Neuronal stem cell (in vitro differentiated cells): ENCODE data around the gene PWP2.

ENCODE experiments used
- DNase-seq: peaks from one replicate; pipeline ENCODE4 v3.0.0-alpha.2; 2013; ENCODE audit warnings: low spot score
- H2AFZ ChIP-seq: one replicate; pipeline ENCODE4 v1.6.1; 2013; ENCODE audit warnings: mild to moderate bottlenecking, low read length, inconsistent platforms
- H2AK5ac ChIP-seq: 2 replicates; pipeline ENCODE4 v1.6.1; 2013; ENCODE audit warnings: low read depth, mild to moderate bottlenecking, inconsistent platforms, low read length, moderate library complexity, mixed read lengths
- H2BK120ac ChIP-seq: 2 replicates; pipeline ENCODE4 v1.6.1; 2013; ENCODE audit warnings: low read depth, mild to moderate bottlenecking, inconsistent platforms, low read length, moderate library complexity, mixed read lengths
- H2BK12ac ChIP-seq: one replicate; pipeline ENCODE4 v1.6.1; 2013; ENCODE audit warnings: low read length, inconsistent platforms
- H2BK15ac ChIP-seq: 2 replicates; pipeline ENCODE4 v1.6.1; 2013; ENCODE audit warnings: mild to moderate bottlenecking, low read length, inconsistent platforms, mixed read lengths
- H2BK5ac ChIP-seq: one replicate; pipeline ENCODE4 v1.6.1; 2013; ENCODE audit warnings: inconsistent platforms, mild to moderate bottlenecking, low read length, moderate library complexity
- H3K14ac ChIP-seq: one replicate; pipeline ENCODE4 v1.6.1; 2013; ENCODE audit warnings: low read length, inconsistent platforms
- H3K18ac ChIP-seq: 2 replicates; pipeline ENCODE4 v1.6.1; 2013; ENCODE audit warnings: low read length, inconsistent platforms
- H3K23ac ChIP-seq: 2 replicates; pipeline ENCODE4 v1.6.1; 2013; ENCODE audit warnings: low read depth, mild to moderate bottlenecking, mixed read lengths, low read length, inconsistent platforms; ENCODE audit not compliant: poor library complexity
- H3K27ac ChIP-seq: replicated peaks from 3 replicates; pipeline ENCODE4 v1.5.1; 2013; ENCODE audit warnings: low read length, inconsistent platforms
- H3K27me3 ChIP-seq, 3 experiments: 2 replicates each; pipeline ENCODE4 v1.6.1; 2013; ENCODE audit warnings: low read length in 3 of 3, mild to moderate bottlenecking in 2 of 3, inconsistent platforms in 1 of 3, low read depth in 1 of 3, mixed read lengths in 1 of 3, moderate library complexity in 1 of 3; ENCODE audit not compliant: control insufficient read depth in 3 of 3, insufficient read depth in 3 of 3
- H3K36me3 ChIP-seq, 2 donors: replicated peaks in 1 of 2; 2 replicates each; pipeline ENCODE4 v1.6.1; 2013; ENCODE audit warnings: low read length in 2 of 2; ENCODE audit not compliant: control insufficient read depth in 2 of 2, insufficient read depth in 2 of 2
- H3K4ac ChIP-seq: 2 replicates; pipeline ENCODE4 v1.6.1; 2013; ENCODE audit warnings: inconsistent platforms, mild to moderate bottlenecking, low read length, moderate library complexity
- H3K4me1 ChIP-seq, 2 donors: 1 replicate in 1 of 2; 2 replicates in 1 of 2; pipeline ENCODE4 v1.6.1; 2013; ENCODE audit warnings: low read length in 2 of 2, low read depth in 1 of 2; ENCODE audit not compliant: control insufficient read depth in 2 of 2, insufficient read depth in 1 of 2
- H3K4me2 ChIP-seq: one replicate; pipeline ENCODE4 v1.6.1; 2013; ENCODE audit warnings: mild to moderate bottlenecking, low read length, inconsistent platforms; ENCODE audit not compliant: insufficient read depth, poor library complexity, severe bottlenecking
- H3K4me3 ChIP-seq, 2 donors: 2 replicates each; pipeline ENCODE4 v1.5.1; 2013; ENCODE audit warnings: low read length in 2 of 2, mild to moderate bottlenecking in 2 of 2, inconsistent platforms in 1 of 2, moderate library complexity in 1 of 2
- H3K79me1 ChIP-seq: one replicate; pipeline ENCODE4 v1.6.1; 2013; ENCODE audit warnings: low read depth, mild to moderate bottlenecking, inconsistent platforms, low read length, moderate library complexity
- H3K9ac ChIP-seq: one replicate; pipeline ENCODE4 v1.6.1; 2013; ENCODE audit warnings: mild to moderate bottlenecking, low read depth, low read length, inconsistent platforms; ENCODE audit not compliant: poor library complexity
- H3K9me3 ChIP-seq, 2 donors: replicated peaks in 1 of 2; 2 replicates each; pipeline versions ENCODE3 to v1.6.1; 2013; ENCODE audit warnings: low read length in 2 of 2, mild to moderate bottlenecking in 2 of 2, inconsistent platforms in 1 of 2, low read depth in 1 of 2, mixed read lengths in 1 of 2, moderate library complexity in 1 of 2; ENCODE audit not compliant: control insufficient read depth in 2 of 2, insufficient read depth in 1 of 2
- H4K8ac ChIP-seq: one replicate; pipeline ENCODE4 v1.6.1; 2013; ENCODE audit warnings: low read depth, mild to moderate bottlenecking, inconsistent platforms, low read length, moderate library complexity
- H4K91ac ChIP-seq: one replicate; pipeline ENCODE4 v1.6.1; 2013; ENCODE audit warnings: low read length, low read depth, mild to moderate bottlenecking, inconsistent platforms; ENCODE audit not compliant: poor library complexity
- WGBS, 2 donors: extraction: QIAGEN DNeasy Blood & Tissue Kit; methylation state at CpG; one replicate each; pipeline ENCODE4 v1.1.7; 2013; ENCODE audit warnings: missing lambda C conversion rate in 2 of 2, mixed read lengths in 1 of 2; ENCODE audit not compliant: insufficient read length in 2 of 2, insufficient replicate concordance in 1 of 2; ENCODE audit errors: extremely low coverage in 2 of 2; 5-methylcytosine and 5-hydroxymethylcytosine counted together

Gene PWP2

GRCh38 chr21:44071359-44072104 lies 35.7 kb upstream of the PWP2 start:
- Histone ChIP-seq H3K23ac (no peak overlapping the region), H3K4ac (no peak overlapping the region), H4K8ac (no peak overlapping the region), H3K4me1 (peaks cover 5 to 11% of the 10 kb centered on the region in 2 donors), H3K18ac (no peak overlapping the region), H3K36me3 (peaks cover 16 to 85% of the 10 kb centered on the region in 2 donors), H3K4me2 (no peak overlapping the region), H3K9me3 (no peaks in the 10 kb centered on the region), H3K4me3 (no peak overlapping the region), H3K79me1 (no peaks in the 10 kb centered on the region), H3K27me3 (no peaks in the 10 kb centered on the region), H3K14ac (no peak overlapping the region), H3K9ac (no peak overlapping the region), H2BK120ac (no peak overlapping the region), H2BK12ac (no peak overlapping the region), H2AFZ (no peak overlapping the region), H2BK15ac (no peak overlapping the region), H2AK5ac (no peak overlapping the region), H3K27ac (no peak overlapping the region), H2BK5ac (no peak overlapping the region), H4K91ac (no peak overlapping the region)
- no CpG with 5 or more reads among the region's 15 CpGs for WGBS, 2 donors
- DNase-seq = no peak

- H2BK12ac ChIP-seq = no peak overlapping the region
- no peaks in the 10 kb centered on the region for H3K27me3 ChIP-seq
- no peak overlapping the region for H3K14ac ChIP-seq
- no peak overlapping the region for H2AK5ac ChIP-seq
- H3K23ac ChIP-seq = no peak overlapping the region
- H3K4me1 ChIP-seq = peaks cover 3 to 9% of the 10 kb centered on the region in 2 donors
- H3K27ac ChIP-seq = no peak overlapping the region
- no CpG with 5 or more reads among the region's 15 CpGs for WGBS, 2 donors
- H3K79me1 ChIP-seq = no peaks in the 10 kb centered on the region
- H3K36me3 ChIP-seq = peaks cover 17 to 85% of the 10 kb centered on the region in 2 donors
- no peak overlapping the region for H3K4me3 ChIP-seq
- no peak overlapping the region for H2BK5ac ChIP-seq
- no peak overlapping the region for H2BK15ac ChIP-seq
- H3K18ac ChIP-seq = no peak overlapping the region
- DNase-seq = no peak
- H3K4ac ChIP-seq = no peak overlapping the region
- H2BK120ac ChIP-seq = no peak overlapping the region
- no peak overlapping the region for H3K4me2 ChIP-seq
- H3K9me3 ChIP-seq = no peaks in the 10 kb centered on the region
- no peak overlapping the region for H4K91ac ChIP-seq
- H3K9ac ChIP-seq = no peak overlapping the region
- H2AFZ ChIP-seq = no peak overlapping the region
- no peak overlapping the region for H4K8ac ChIP-seq
These were observed 35.1 kb upstream of the PWP2 start for GRCh38 chr21:44072111-44072510.

GRCh38 chr21:44074315-44074958 lies 32.8 kb upstream of the PWP2 start:
- Histone ChIP-seq H3K23ac (no peak overlapping the region), H3K14ac (no peak overlapping the region), H3K9ac (peak overlapping the region; percentile 18), H2BK120ac (no peak overlapping the region), H3K27ac (no peak overlapping the region), H3K27me3 (no peaks in the 10 kb centered on the region), H2AFZ (no peak overlapping the region), H3K9me3 (no peaks in the 10 kb centered on the region), H4K91ac (no peak overlapping the region), H3K4me3 (no peak overlapping the region), H4K8ac (no peak overlapping the region), H3K79me1 (no peaks in the 10 kb centered on the region), H3K4me2 (no peak overlapping the region), H2AK5ac (no peak overlapping the region), H3K4ac (no peak overlapping the region), H3K4me1 (no peaks in the 10 kb centered on the region), H2BK12ac (no peak overlapping the region), H3K18ac (no peak overlapping the region), H2BK15ac (no peak overlapping the region), H3K36me3 (peaks cover 19 to 95% of the 10 kb centered on the region in 2 donors), H2BK5ac (no peak overlapping the region)
- no CpG with 5 or more reads among the region's 11 CpGs for WGBS, 2 donors
- DNase-seq = no peak

GRCh38 chr21:44076316-44076715 lies 30.9 kb upstream of the PWP2 start:
- Histone ChIP-seq H2BK12ac (no peak overlapping the region), H4K91ac (no peak overlapping the region), H3K9me3 (no peaks in the 10 kb centered on the region), H4K8ac (no peak overlapping the region), H3K27ac (no peak overlapping the region), H3K36me3 (peaks cover 22 to 95% of the 10 kb centered on the region in 2 donors), H3K4ac (no peak overlapping the region), H3K18ac (no peak overlapping the region), H2BK5ac (no peak overlapping the region), H3K4me3 (no peak overlapping the region), H3K14ac (no peak overlapping the region), H3K23ac (no peak overlapping the region), H2AFZ (no peak overlapping the region), H2BK15ac (no peak overlapping the region), H3K4me2 (no peak overlapping the region), H3K9ac (no peak overlapping the region), H3K79me1 (no peaks in the 10 kb centered on the region), H2AK5ac (no peak overlapping the region), H3K4me1 (no peaks in the 10 kb centered on the region), H3K27me3 (no peaks in the 10 kb centered on the region), H2BK120ac (no peak overlapping the region)
- DNase-seq = no peak
- no CpG with 5 or more reads among the region's 5 CpGs for WGBS, 2 donors
